ENCODE measurements around the gene GUCY2F. TPM values are rescaled to one million over a fixed set of nuclear protein-coding genes. Genes with fewer than 3 reads are reported as not detected.

Gene GUCY2F
- total RNA-seq, 2 experiments from 2014 or later, result not detected

DNA sequence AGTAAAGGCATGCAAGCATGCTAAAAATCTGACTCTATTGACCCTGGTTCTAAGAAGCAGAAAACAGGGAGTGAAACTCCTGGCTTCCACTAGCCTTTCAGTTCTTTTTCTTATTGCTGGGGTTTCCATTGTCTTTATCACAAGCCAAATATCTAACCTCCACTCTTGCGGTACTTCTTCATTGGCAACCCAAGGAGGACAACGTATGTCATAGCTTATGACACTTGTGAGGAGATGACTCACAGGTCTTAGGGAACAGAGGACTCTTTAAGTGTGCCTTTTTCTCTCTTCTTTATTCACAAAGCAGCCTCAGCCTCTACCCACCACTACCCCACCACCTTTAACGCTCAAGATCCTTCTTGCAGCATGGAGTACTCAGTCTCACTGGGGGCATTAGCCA lies 124.2 kb downstream of the GUCY2F start:
- no peak overlapping the region for H3K27ac Mint-ChIP-seq
- no peaks in the 10 kb centered on the region for H3K9me3 Mint-ChIP-seq (ENCODE audit: low read depth)
- ChIA-PET CTCF (no interaction called here), POLR2A (no interaction called here)
- H3K36me3 Mint-ChIP-seq (ENCODE audit: low read depth), result no peaks in the 10 kb centered on the region
- DNase-seq, result no peak
- no peaks in the 10 kb centered on the region for H3K4me1 Mint-ChIP-seq
- ATAC-seq, result no peak
- H3K4me3 Mint-ChIP-seq, result no peak overlapping the region
- intact Hi-C loops (cut with DNase I, micrococcal nuclease), result no loop called here
- H3K27me3 Mint-ChIP-seq, result no peaks in the 10 kb centered on the region

DNA sequence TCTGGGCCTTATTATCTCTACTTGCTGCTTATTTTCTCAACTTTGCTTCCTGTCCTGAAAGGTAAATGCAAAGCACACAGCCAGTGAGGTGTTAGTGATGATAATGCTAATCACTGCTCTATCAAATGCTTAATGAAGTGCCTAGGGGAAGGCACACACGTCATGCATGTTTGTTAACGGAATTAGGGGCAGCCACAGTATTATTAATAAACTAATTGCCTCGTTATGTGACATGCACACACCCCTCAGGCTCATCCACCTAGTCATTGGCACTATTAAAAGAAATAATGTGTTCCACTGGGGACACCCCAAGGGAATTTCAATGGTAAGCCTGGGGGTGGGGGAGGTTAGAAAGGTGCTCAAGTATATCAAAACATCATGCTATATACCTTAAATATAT lies 125.2 kb downstream of the GUCY2F start:
- Mint-ChIP-seq H3K4me1 (no peaks in the 10 kb centered on the region), H3K27me3 (no peaks in the 10 kb centered on the region), H3K9me3 (ENCODE audit: low read depth) (no peaks in the 10 kb centered on the region), H3K36me3 (ENCODE audit: low read depth) (no peaks in the 10 kb centered on the region), H3K4me3 (no peak overlapping the region), H3K27ac (no peak overlapping the region)
- POLR2A ChIA-PET, result no interaction called here
- CTCF ChIA-PET, result no interaction called here
- DNase-seq (no peak), ATAC-seq (no peak)
- intact Hi-C loops (cut with DNase I, micrococcal nuclease), result no loop called here

DNA sequence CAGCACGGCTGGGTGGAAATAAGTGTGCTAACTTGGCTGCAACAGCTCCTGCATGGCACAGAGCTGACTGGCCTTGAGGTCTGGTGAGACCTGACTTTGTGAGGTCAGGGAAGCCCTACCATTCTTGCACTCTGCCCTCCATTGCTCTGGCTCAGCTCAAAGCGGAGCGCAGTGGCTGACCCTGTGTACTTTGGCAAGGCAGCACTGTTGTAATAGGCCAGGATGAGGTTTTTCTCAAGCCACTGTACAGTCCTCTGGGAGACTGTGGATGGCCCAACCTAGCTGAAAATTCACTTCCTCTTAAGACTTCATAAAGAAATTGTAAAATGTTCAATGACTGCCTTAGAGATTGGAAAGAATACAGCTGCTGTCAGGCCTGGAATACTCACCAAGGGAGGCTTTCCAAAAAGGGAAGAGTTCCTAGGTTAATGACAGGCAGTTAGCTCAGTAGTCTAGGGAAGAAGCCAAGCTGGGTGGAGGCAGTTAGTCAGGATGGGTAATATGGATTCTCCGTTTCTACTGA lies 129.8 kb downstream of the GUCY2F start:
- H3K9me3 Mint-ChIP-seq (ENCODE audit: low read depth), result no peaks in the 10 kb centered on the region
- intact Hi-C loops (cut with DNase I, micrococcal nuclease), result no loop called here

DNA sequence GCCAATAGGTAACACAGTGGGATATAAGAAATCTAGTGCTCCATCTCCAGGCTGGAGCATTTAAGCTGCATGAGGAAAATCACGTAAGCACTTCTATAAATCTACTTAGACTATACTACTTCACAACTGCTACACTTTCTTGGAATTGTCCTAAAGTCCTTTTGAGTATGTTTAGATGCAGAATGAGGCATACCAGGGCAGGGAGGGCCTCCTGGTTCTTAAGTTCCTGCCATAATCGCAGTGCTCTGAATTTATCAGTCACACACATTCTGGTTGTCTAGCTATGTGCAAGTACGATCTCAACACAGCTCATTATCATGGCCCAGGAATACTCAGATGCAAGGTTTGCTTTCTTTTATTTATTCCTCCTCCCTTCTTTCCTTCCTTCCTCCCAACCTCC lies 130.3 kb downstream of the GUCY2F start:
- intact Hi-C loops (cut with DNase I, micrococcal nuclease), result no loop called here
- H3K27me3 Mint-ChIP-seq, result no peaks in the 10 kb centered on the region
- no peaks in the 10 kb centered on the region for H3K36me3 Mint-ChIP-seq (ENCODE audit: low read depth)
- ChIA-PET CTCF (no interaction called here), POLR2A (no interaction called here)
- ATAC-seq (no peak), DNase-seq (no peak)
- H3K9me3 Mint-ChIP-seq (ENCODE audit: low read depth), result no peaks in the 10 kb centered on the region
- no peaks in the 10 kb centered on the region for H3K4me1 Mint-ChIP-seq
- H3K4me3 Mint-ChIP-seq, result no peak overlapping the region
- no peak overlapping the region for H3K27ac Mint-ChIP-seq

More for the DNA sequence above, 129.8 kb downstream of the GUCY2F start:
- no peak for DNase-seq
- Mint-ChIP-seq H3K4me3 (no peak overlapping the region), H3K27me3 (no peaks in the 10 kb centered on the region), H3K36me3 (ENCODE audit: low read depth) (no peaks in the 10 kb centered on the region), H3K27ac (no peak overlapping the region), H3K4me1 (no peaks in the 10 kb centered on the region)
- POLR2A ChIA-PET, result no interaction called here
- ATAC-seq, result no peak
- CTCF ChIA-PET, result no interaction called here

DNA sequence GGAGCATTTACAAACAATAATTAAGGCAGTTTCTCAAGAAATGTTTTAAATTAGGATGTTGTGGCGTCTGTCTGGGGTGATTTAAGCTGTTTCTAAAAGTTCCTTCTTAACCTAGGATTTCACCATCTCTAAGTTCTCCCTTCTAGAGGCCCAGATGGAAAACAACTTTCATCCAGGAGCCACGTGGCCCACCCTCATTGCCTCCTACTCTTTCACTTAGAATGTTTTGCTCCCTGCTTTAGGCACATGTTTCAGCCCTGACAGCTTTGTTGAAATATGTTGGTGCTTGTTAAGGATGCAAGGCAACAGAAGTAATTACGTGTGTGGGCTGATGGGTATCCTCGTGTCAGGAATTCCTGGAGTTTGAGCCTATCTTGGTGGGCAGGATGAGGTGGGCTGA lies 131.3 kb downstream of the GUCY2F start:
- no peaks in the 10 kb centered on the region for H3K27me3 Mint-ChIP-seq
- POLR2A ChIA-PET, result no interaction called here
- no peaks in the 10 kb centered on the region for H3K4me1 Mint-ChIP-seq

DNA sequence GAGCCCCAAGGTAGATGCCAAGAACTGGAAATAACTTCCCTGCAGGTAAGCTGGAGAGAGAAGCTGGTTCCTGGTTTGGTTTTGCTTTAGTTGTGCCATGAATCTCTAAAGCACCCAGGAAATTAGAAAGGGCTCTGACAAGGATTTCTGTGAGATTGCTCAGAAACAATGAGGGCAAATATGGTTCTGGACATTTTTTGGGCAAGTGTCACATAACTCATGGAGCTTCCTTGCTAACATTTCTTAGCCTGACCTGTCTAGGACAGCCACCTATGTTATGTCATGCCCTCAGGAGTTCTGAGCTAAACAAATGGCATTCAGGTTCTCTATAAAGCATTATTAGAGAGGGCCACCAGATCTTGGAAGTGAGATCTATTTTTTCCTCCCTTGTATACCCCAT lies 131.8 kb downstream of the GUCY2F start:
- no peaks in the 10 kb centered on the region for H3K36me3 Mint-ChIP-seq (ENCODE audit: low read depth)
- DNase-seq (no peak), ATAC-seq (no peak)
- ChIA-PET CTCF (no interaction called here), POLR2A (no interaction called here)
- H3K4me3 Mint-ChIP-seq, result no peak overlapping the region
- intact Hi-C loops (cut with DNase I, micrococcal nuclease), result no loop called here
- H3K27me3 Mint-ChIP-seq, result no peaks in the 10 kb centered on the region
- no peak overlapping the region for H3K27ac Mint-ChIP-seq
- no peaks in the 10 kb centered on the region for H3K4me1 Mint-ChIP-seq
- H3K9me3 Mint-ChIP-seq (ENCODE audit: low read depth), result no peaks in the 10 kb centered on the region

More for the DNA sequence above, 131.3 kb downstream of the GUCY2F start:
- CTCF ChIA-PET, result no interaction called here
- Mint-ChIP-seq H3K36me3 (ENCODE audit: low read depth) (no peaks in the 10 kb centered on the region), H3K27ac (no peak overlapping the region), H3K4me3 (no peak overlapping the region), H3K9me3 (ENCODE audit: low read depth) (no peaks in the 10 kb centered on the region)
- intact Hi-C loops (cut with DNase I, micrococcal nuclease), result no loop called here
- no peak for ATAC-seq
- no peak for DNase-seq

DNA sequence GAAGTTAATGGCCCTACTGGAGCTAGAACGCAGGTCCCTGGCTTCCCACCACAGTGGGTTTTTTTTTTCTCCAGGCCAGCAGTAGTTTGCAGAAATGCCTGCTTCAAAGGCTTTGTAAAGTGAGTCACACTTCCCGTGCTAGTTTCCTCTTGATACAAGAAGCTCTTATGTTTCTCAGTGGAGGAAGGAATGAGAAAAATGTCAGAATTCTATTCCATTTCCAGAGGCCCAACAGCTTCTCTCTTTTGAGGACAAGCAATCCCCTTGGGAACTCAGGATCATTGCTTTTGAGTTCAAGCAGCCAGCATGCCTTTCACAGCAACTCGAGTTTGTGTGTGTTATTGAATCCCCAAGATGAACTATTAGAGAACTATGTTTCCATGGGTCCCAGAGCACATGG lies 134.3 kb downstream of the GUCY2F start:
- intact Hi-C loops (cut with DNase I, micrococcal nuclease), result no loop called here
- Mint-ChIP-seq H3K9me3 (ENCODE audit: low read depth) (no peaks in the 10 kb centered on the region), H3K36me3 (ENCODE audit: low read depth) (no peaks in the 10 kb centered on the region), H3K27ac (no peak overlapping the region), H3K4me1 (no peaks in the 10 kb centered on the region), H3K27me3 (peaks cover 2% of the 10 kb centered on the region), H3K4me3 (no peak overlapping the region)
- ChIA-PET CTCF (no interaction called here), POLR2A (no interaction called here)
- ATAC-seq (no peak), DNase-seq (peak; percentile 2)

DNA sequence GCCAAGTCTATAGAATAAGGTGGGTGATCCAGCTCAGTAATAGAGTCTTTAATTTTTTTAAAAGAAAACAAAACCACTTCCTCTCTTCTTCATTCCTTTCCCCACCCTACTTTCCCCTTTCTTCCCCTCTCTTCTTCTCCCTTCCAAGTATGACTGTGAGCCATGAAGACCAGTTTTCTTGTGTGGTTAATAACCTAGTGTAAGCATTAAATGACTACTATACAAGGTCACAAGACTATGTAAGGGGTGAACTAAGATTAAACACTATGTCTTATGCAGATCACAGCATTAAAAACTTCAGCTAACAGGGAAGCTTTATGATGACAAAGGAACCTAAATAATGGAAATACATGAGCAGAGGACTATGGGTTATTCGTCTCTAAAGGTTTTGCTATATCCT lies 135.4 kb downstream of the GUCY2F start:
- H3K4me1 Mint-ChIP-seq, result no peaks in the 10 kb centered on the region
- CTCF ChIA-PET, result no interaction called here
- DNase-seq (no peak), ATAC-seq (no peak)
- intact Hi-C loops (cut with DNase I, micrococcal nuclease), result no loop called here
- no peak overlapping the region for H3K27ac Mint-ChIP-seq
- POLR2A ChIA-PET, result no interaction called here
- H3K27me3 Mint-ChIP-seq, result peaks cover 2% of the 10 kb centered on the region
- no peaks in the 10 kb centered on the region for H3K36me3 Mint-ChIP-seq (ENCODE audit: low read depth)
- no peaks in the 10 kb centered on the region for H3K9me3 Mint-ChIP-seq (ENCODE audit: low read depth)
- no peak overlapping the region for H3K4me3 Mint-ChIP-seq

DNA sequence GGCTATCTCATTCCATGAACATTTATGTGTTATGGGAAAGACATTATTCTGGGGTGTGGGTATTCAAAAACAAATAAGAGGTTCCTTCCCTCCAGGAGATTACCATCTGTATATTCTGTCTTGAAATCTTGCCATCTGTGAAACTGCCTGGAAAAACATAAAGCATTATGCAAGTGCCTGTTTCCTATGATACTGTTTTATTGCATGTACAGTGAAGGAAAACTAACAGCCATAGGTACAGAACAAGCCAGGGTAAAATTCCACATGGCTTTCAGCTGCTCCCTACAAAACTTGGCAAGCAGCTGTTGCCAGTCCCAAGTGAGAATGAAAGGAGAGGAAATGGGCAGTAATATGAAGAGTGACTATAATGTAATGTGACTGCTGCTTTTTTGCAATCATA lies 136.0 kb downstream of the GUCY2F start:
- CTCF ChIA-PET, result no interaction called here
- no peak overlapping the region for H3K27ac Mint-ChIP-seq
- no peaks in the 10 kb centered on the region for H3K36me3 Mint-ChIP-seq (ENCODE audit: low read depth)
- DNase-seq (no peak), ATAC-seq (no peak)
- intact Hi-C loops (cut with DNase I, micrococcal nuclease), result no loop called here
- H3K4me3 Mint-ChIP-seq, result no peak overlapping the region
- no peaks in the 10 kb centered on the region for H3K4me1 Mint-ChIP-seq
- POLR2A ChIA-PET, result no interaction called here
- H3K9me3 Mint-ChIP-seq (ENCODE audit: low read depth), result no peaks in the 10 kb centered on the region
- peaks cover 2% of the 10 kb centered on the region for H3K27me3 Mint-ChIP-seq

DNA sequence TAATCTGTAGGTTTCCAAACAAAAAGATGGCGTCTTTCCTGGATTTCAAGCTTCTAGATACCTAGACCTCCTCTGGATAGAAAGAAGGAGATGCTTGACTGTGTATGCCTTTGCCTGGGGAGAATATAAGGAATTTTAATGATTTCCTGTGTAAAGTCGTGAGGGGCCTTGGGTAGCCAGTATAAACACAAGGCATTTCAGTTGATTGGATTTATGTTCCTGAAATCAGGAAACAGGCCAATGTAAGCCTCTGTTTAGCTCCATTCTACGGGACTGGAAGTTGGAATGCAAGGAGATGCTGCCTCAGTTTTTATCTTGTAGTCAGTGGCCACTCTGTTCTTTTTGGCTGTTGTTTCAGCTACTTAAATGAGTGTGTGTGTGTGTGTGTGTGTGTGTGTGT lies 137.2 kb downstream of the GUCY2F start:
- no peaks in the 10 kb centered on the region for H3K9me3 Mint-ChIP-seq (ENCODE audit: low read depth)
- POLR2A ChIA-PET, result no interaction called here
- H3K4me3 Mint-ChIP-seq, result no peak overlapping the region
- DNase-seq (no peak), ATAC-seq (no peak)
- intact Hi-C loops (cut with DNase I, micrococcal nuclease), result no loop called here
- H3K4me1 Mint-ChIP-seq, result no peaks in the 10 kb centered on the region
- peaks cover 2% of the 10 kb centered on the region for H3K27me3 Mint-ChIP-seq
- no peak overlapping the region for H3K27ac Mint-ChIP-seq
- H3K36me3 Mint-ChIP-seq (ENCODE audit: low read depth), result no peaks in the 10 kb centered on the region
- CTCF ChIA-PET, result no interaction called here

DNA sequence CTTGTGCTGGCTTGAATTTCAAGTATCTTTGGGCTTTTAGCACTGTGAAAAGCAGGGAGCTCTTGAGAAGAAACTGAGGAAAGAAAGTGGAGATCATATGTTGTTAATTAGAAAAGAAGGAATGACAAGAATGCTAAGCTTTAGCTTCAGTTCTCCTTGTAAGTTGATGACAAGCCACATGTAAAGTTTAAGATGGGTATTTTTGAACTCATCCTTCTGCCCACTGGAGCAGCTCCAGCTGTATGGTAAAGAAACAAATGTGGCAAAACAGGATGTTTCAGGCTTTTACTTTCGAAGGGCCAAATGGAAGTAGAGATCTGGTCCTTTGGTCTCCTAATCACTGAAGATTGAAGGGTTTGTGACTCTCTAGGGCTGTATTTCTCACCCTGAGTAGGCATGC lies 137.8 kb downstream of the GUCY2F start:
- H3K27me3 Mint-ChIP-seq, result peaks cover 2% of the 10 kb centered on the region
- DNase-seq, result no peak
- no peak overlapping the region for H3K4me3 Mint-ChIP-seq
- H3K4me1 Mint-ChIP-seq, result no peaks in the 10 kb centered on the region
- ChIA-PET CTCF (no interaction called here), POLR2A (no interaction called here)
- H3K9me3 Mint-ChIP-seq (ENCODE audit: low read depth), result no peaks in the 10 kb centered on the region
- no peaks in the 10 kb centered on the region for H3K36me3 Mint-ChIP-seq (ENCODE audit: low read depth)
- no peak overlapping the region for H3K27ac Mint-ChIP-seq
- ATAC-seq, result no peak
- intact Hi-C loops (cut with DNase I, micrococcal nuclease), result no loop called here

DNA sequence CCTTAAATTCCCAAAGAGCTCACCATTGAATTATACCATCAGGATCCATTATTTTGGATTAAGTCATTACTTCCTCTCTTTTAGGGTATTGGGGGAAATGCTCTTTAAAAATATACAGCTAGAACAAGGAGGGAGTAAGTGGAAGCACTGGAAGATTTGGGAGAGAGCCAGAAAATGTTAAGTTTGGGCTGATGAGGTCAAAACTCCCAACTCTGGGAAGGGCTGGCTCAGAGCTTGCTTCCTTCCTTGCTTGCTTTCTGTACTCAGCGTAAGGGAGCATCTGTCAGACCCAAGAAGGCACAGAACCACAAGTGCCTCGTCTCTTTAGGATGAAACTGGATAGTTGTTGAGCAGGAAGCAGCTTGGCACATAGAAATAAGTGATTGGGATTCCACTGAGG lies 138.2 kb downstream of the GUCY2F start:
- Mint-ChIP-seq H3K36me3 (ENCODE audit: low read depth) (no peaks in the 10 kb centered on the region), H3K4me1 (no peaks in the 10 kb centered on the region), H3K9me3 (ENCODE audit: low read depth) (no peaks in the 10 kb centered on the region), H3K27me3 (peaks cover 2% of the 10 kb centered on the region), H3K27ac (no peak overlapping the region), H3K4me3 (no peak overlapping the region)
- CTCF ChIA-PET, result no interaction called here
- DNase-seq (no peak), ATAC-seq (no peak)
- intact Hi-C loops (cut with DNase I, micrococcal nuclease), result no loop called here
- POLR2A ChIA-PET, result no interaction called here

DNA sequence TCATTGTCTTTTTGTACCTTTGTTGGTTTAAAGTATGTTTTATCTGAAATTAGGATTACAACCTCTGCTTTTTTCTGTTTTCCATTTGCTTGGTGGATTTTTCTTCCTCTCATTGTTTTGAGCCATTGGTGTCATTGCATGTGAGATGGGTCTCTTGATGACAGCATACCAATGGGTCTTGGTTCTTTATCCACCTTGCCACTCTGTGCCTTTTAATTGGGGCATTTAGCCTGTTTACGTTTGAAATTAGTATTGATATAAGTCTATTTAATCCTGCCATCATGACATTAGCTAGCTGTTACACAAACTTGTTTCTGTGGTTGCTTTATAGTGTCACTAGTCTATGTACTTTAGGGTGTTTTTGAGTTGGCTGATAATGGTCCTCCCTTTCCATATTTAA lies 145.7 kb downstream of the GUCY2F start:
- H3K4me1 Mint-ChIP-seq, result no peaks in the 10 kb centered on the region
- no peak overlapping the region for H3K4me3 Mint-ChIP-seq

More for the DNA sequence above, 145.7 kb downstream of the GUCY2F start:
- intact Hi-C loops (cut with DNase I, micrococcal nuclease), result no loop called here
- CTCF ChIA-PET, result no interaction called here
- no peaks in the 10 kb centered on the region for H3K27me3 Mint-ChIP-seq
- no peak for ATAC-seq
- peaks cover 6% of the 10 kb centered on the region for H3K9me3 Mint-ChIP-seq (ENCODE audit: low read depth)
- no peak overlapping the region for H3K27ac Mint-ChIP-seq
- POLR2A ChIA-PET, result no interaction called here
- no peak for DNase-seq
- no peaks in the 10 kb centered on the region for H3K36me3 Mint-ChIP-seq (ENCODE audit: low read depth)

Measured in activated CD4-positive, alpha-beta T cell treated with anti-CD3 and anti-CD28 coated beads for 36 hours (primary cell).